Immature natural killer cell (primary cell): ENCODE data around the gene EIF3L. TPM values are rescaled to one million over a fixed set of nuclear protein-coding genes. Genes with fewer than 3 reads are reported as not detected.

ENCODE experiments used
- DNase-seq, 3 donors: peaks; one replicate each; pipeline ENCODE4 v3.0.0; 2022; ENCODE audit warnings: mixed read lengths in 1 of 3
- H3K27ac Mint-ChIP-seq, 6 donors: one replicate each; pipeline ENCODE4 v1.8.0; 2020; ENCODE audit warnings: mixed read lengths in 6 of 6, mild to moderate bottlenecking in 5 of 6, inconsistent platforms in 4 of 6, moderate library complexity in 3 of 6
- H3K27me3 Mint-ChIP-seq, 3 donors: one replicate each; pipeline ENCODE4 v1.8.0; 2020 to 2021; ENCODE audit warnings: low read depth in 3 of 3, mild to moderate bottlenecking in 3 of 3, mixed read lengths in 3 of 3, moderate library complexity in 3 of 3, inconsistent platforms in 1 of 3
- H3K36me3 Mint-ChIP-seq, 3 donors: one replicate each; pipeline ENCODE4 v1.8.0; 2020; ENCODE audit warnings: mixed read lengths in 3 of 3, inconsistent platforms in 2 of 3, mild to moderate bottlenecking in 2 of 3
- H3K4me1 Mint-ChIP-seq, 2 donors: one replicate each; pipeline ENCODE4 v1.8.0; 2020; ENCODE audit warnings: inconsistent platforms in 2 of 2, mild to moderate bottlenecking in 2 of 2, mixed read lengths in 2 of 2, moderate library complexity in 1 of 2
- H3K4me3 Mint-ChIP-seq, 5 donors: one replicate each; pipeline ENCODE4 v1.8.0; 2020; ENCODE audit warnings: mild to moderate bottlenecking in 5 of 5, mixed read lengths in 5 of 5, inconsistent platforms in 3 of 5, moderate library complexity in 3 of 5
- H3K9me3 Mint-ChIP-seq, 6 donors: one replicate each; pipeline ENCODE4 v1.8.0; 2020; ENCODE audit warnings: mild to moderate bottlenecking in 6 of 6, mixed read lengths in 6 of 6, inconsistent platforms in 4 of 6, moderate library complexity in 3 of 6
- polyA plus RNA-seq, 3 donors: library from polyadenylated mRNA; unstranded; fragments of 300-500 nt; fragmentation: Illumina TruSeq; gene quantifications; one replicate each; pipeline ENCODE4 v1.2.3, GENCODE V29; 2021

The EIF3L gene
- polyA plus RNA-seq, 3 donors from 2014 or later = 167 to 215 (median 185) TPM

- Mint-ChIP-seq H3K36me3 (peaks cover 0 to 19% (median 9%) of the 10 kb centered on the region in 3 donors), H3K27me3 (peaks cover 0 to 1% (median 0%) of the 10 kb centered on the region in 3 donors), H3K4me3 (no peak overlapping the region), H3K9me3 (no peaks in the 10 kb centered on the region), H3K4me1 (peaks cover 14 to 18% of the 10 kb centered on the region in 2 donors), H3K27ac (peak overlapping the region in 2 of 6 donors; percentile 21 to 53)
- no peak for DNase-seq
Measured at GRCh38 chr22:37892566-37893335, 43.5 kb downstream of the EIF3L start.

GRCh38 chr22:37893583-37893983, 44.4 kb downstream of the EIF3L start:
- H3K4me1 Mint-ChIP-seq = peaks cover 14 to 18% of the 10 kb centered on the region in 2 donors
- peaks cover 0 to 10% (median 9%) of the 10 kb centered on the region in 3 donors for H3K36me3 Mint-ChIP-seq
- DNase-seq = no peak
- H3K9me3 Mint-ChIP-seq = no peaks in the 10 kb centered on the region
- peaks cover 0 to 1% (median 0%) of the 10 kb centered on the region in 3 donors for H3K27me3 Mint-ChIP-seq
- peak overlapping the region in 5 of 6 donors; percentile 10 to 69 (median 59) for H3K27ac Mint-ChIP-seq
- H3K4me3 Mint-ChIP-seq = no peak overlapping the region

GRCh38 chr22:37894939-37895670, 45.9 kb downstream of the EIF3L start:
- H3K27ac Mint-ChIP-seq = peak overlapping the region; percentile 6 to 80 (median 60)
- H3K4me1 Mint-ChIP-seq = peaks cover 14 to 18% of the 10 kb centered on the region in 2 donors
- no peak for DNase-seq
- H3K9me3 Mint-ChIP-seq = no peaks in the 10 kb centered on the region
- peak overlapping the region in 1 of 5 donors; percentile 46 for H3K4me3 Mint-ChIP-seq
- H3K27me3 Mint-ChIP-seq = peaks cover 0 to 1% (median 0%) of the 10 kb centered on the region in 3 donors
- peaks cover 0 to 9% (median 5%) of the 10 kb centered on the region in 3 donors for H3K36me3 Mint-ChIP-seq

GRCh38 chr22:37896181-37896592, 47.0 kb downstream of the EIF3L start:
- peaks cover 0 to 1% (median 0%) of the 10 kb centered on the region in 3 donors for H3K27me3 Mint-ChIP-seq

GRCh38 chr22:37896939-37897338, 47.7 kb downstream of the EIF3L start:
- H3K9me3 Mint-ChIP-seq = no peaks in the 10 kb centered on the region
- H3K27me3 Mint-ChIP-seq = peaks cover 0 to 1% (median 0%) of the 10 kb centered on the region in 3 donors
- peak overlapping the region in 1 of 5 donors; percentile 67 for H3K4me3 Mint-ChIP-seq
- H3K4me1 Mint-ChIP-seq = peaks cover 14 to 18% of the 10 kb centered on the region in 2 donors
- peak overlapping the region; percentile 89 to 97 (median 96) for H3K27ac Mint-ChIP-seq
- DNase-seq = no peak
- H3K36me3 Mint-ChIP-seq = peaks cover 0 to 2% (median under 1%) of the 10 kb centered on the region in 3 donors

More at GRCh38 chr22:37896181-37896592, 47.0 kb downstream of the EIF3L start:
- Mint-ChIP-seq H3K9me3 (no peaks in the 10 kb centered on the region), H3K4me3 (peak overlapping the region; percentile 58 to 69 (median 67)), H3K27ac (peak overlapping the region; percentile 89 to 97 (median 96)), H3K4me1 (peaks cover 14 to 18% of the 10 kb centered on the region in 2 donors), H3K36me3 (peaks cover 0 to 9% (median 5%) of the 10 kb centered on the region in 3 donors)
- DNase-seq = peak; percentile 58 to 67 (median 66)

- Mint-ChIP-seq H3K27me3 (peaks cover 0 to 1% (median 0%) of the 10 kb centered on the region in 3 donors), H3K27ac (peak overlapping the region in 4 of 6 donors; percentile 41 to 95 (median 76)), H3K9me3 (no peaks in the 10 kb centered on the region), H3K4me1 (peaks cover 14 to 18% of the 10 kb centered on the region in 2 donors), H3K4me3 (peak overlapping the region in 1 of 5 donors; percentile 17), H3K36me3 (no peaks in the 10 kb centered on the region)
- no peak for DNase-seq
Measured at GRCh38 chr22:37897807-37898206, 48.6 kb downstream of the EIF3L start.

- peaks cover 14 to 18% of the 10 kb centered on the region in 2 donors for H3K4me1 Mint-ChIP-seq
- DNase-seq = no peak
- H3K27me3 Mint-ChIP-seq = peaks cover 0 to 1% (median 0%) of the 10 kb centered on the region in 3 donors
- H3K27ac Mint-ChIP-seq = peak overlapping the region in 1 of 6 donors; percentile 41
- no peaks in the 10 kb centered on the region for H3K36me3 Mint-ChIP-seq
- no peaks in the 10 kb centered on the region for H3K9me3 Mint-ChIP-seq
- H3K4me3 Mint-ChIP-seq = no peak overlapping the region
Measured at GRCh38 chr22:37898441-37899181, 49.4 kb downstream of the EIF3L start.

- no peaks in the 10 kb centered on the region for H3K9me3 Mint-ChIP-seq
- H3K4me1 Mint-ChIP-seq = peaks cover 23 to 25% of the 10 kb centered on the region in 2 donors
- peak overlapping the region; percentile 3 to 89 (median 74) for H3K27ac Mint-ChIP-seq
- H3K36me3 Mint-ChIP-seq = no peaks in the 10 kb centered on the region
- peak overlapping the region; percentile 74 to 87 (median 78) for H3K4me3 Mint-ChIP-seq
- DNase-seq = no peak
- peaks cover 0 to 4% (median 0%) of the 10 kb centered on the region in 3 donors for H3K27me3 Mint-ChIP-seq
Measured at GRCh38 chr22:37904572-37905533, 55.6 kb downstream of the EIF3L start.

- Mint-ChIP-seq H3K9me3 (no peaks in the 10 kb centered on the region), H3K36me3 (no peaks in the 10 kb centered on the region), H3K4me3 (peak within 1 kb of the TSS; percentile 78 to 87 (median 83)), H3K4me1 (peaks cover 23 to 29% of the 10 kb centered on the region in 2 donors), H3K27me3 (peaks cover 0 to 4% (median 0%) of the 10 kb centered on the region in 3 donors), H3K27ac (peak within 1 kb of the TSS; percentile 63 to 89 (median 78))
- peak; percentile 70 to 74 (median 72) for DNase-seq
Measured at GRCh38 chr22:37905534-37906363, 56.5 kb downstream of the EIF3L start, which contains the start of gene MICALL1. Gene MICALL1 (plus strand): TSS chr22:37906297. CDS start chr22:37906423, 126 bp downstream.

GRCh38 chr22:37906364-37907008, 57.3 kb downstream of the EIF3L start:
- Mint-ChIP-seq H3K36me3 (no peaks in the 10 kb centered on the region), H3K9me3 (no peaks in the 10 kb centered on the region), H3K27me3 (peaks cover 0 to 4% (median 0%) of the 10 kb centered on the region in 3 donors), H3K27ac (peak overlapping the region; percentile 63 to 87 (median 78)), H3K4me3 (peak overlapping the region; percentile 76 to 84 (median 83)), H3K4me1 (peaks cover 23 to 29% of the 10 kb centered on the region in 2 donors)
- DNase-seq = peak in 2 of 3 donors; percentile 25 to 26
